NCI-H2171 treated with DMSO at 0.1 percent for 48 hours (cell line): ENCODE results near the gene ZNRF1.
"Not testable (repeated sequence)": the region's sequence is repeated elsewhere in the genome, so short reads cannot be mapped to it uniquely, and the experiment has no call there.

Source experiments
- DNase-seq: peaks from one replicate; lab custom pipeline; 2025; lab: John Stamatoyannopoulos, UW

ZNRF1 gene

GRCh38 chr16:75080205-75081029 is 81.6 kb downstream of the ZNRF1 start:
- DNase-seq = no peak

GRCh38 chr16:75081179-75081859 is 82.5 kb downstream of the ZNRF1 start:
- DNase-seq = no peak

DNA sequence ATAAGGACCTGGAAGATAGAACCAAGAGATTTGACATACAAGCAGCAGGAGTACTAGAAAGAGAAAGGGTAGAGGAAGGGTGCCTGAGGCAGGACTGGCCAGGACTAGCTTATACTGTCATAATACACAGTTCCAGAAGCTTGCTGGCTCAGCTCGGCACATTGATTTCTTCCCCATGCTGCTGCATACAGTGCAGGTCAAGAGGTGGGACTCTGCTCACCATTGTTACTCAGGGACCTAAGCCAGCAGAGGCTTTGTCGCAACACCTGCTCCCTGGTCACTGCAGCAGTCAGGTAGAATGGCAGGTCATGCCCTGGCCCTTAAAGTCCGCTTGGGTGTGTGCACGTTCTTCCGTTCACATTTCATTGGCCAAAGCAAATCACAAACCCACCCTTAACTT is 85.0 kb downstream of the ZNRF1 start:
- no peak for DNase-seq

DNA sequence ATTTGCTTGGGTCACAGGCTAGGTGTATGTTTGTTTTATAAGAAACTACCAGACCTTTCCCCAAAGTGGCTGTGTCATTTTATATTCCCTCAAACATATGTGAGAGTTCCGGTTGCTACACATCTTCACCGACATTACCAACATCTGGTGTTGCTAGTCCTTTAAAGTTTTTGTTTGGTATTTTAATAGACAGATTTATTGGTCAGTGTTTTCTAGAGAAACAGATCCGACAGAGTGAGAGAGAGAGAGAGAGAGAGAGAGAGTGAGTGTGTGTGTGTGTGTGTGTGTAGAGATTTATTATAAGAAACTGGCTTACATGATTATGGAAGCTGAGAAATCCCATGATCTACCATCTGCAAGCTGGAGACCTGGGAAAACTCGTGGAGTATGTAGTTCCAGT is 86.7 kb downstream of the ZNRF1 start:
- DNase-seq = no peak

DNA sequence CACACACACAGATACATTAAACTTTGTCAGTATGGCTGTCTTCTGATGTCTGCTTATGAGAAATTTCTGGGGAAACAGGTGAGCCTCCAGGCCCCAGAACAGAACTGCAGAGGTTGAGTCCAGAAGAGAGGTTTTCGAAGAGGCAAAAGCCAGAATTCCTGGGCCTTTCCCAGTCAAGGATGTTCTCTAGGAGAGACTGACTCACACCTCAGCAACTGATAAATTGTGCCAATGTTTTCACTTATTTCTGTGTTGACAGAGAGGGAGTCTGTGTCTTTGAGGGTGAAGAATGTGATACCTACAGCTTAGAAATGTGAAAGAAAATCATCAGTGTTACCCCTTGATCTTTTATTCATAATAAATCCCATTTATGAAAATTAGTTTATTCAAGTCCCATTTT is 87.5 kb downstream of the ZNRF1 start:
- DNase-seq = no peak

GRCh38 chr16:75086688-75087374 is 88.0 kb downstream of the ZNRF1 start:
- DNase-seq = no peak

GRCh38 chr16:75087375-75087979 is 88.7 kb downstream of the ZNRF1 start:
- DNase-seq = peak; percentile 45

GRCh38 chr16:75088216-75088615 is 89.4 kb downstream of the ZNRF1 start:
- no peak for DNase-seq

GRCh38 chr16:75088934-75089333 is 90.1 kb downstream of the ZNRF1 start:
- no peak for DNase-seq

GRCh38 chr16:75089486-75090202 is 90.8 kb downstream of the ZNRF1 start:
- DNase-seq = no peak

- DNase-seq = not testable (repeated sequence)
Observed at GRCh38 chr16:75090899-75091298, 92.1 kb downstream of the ZNRF1 start.

DNA sequence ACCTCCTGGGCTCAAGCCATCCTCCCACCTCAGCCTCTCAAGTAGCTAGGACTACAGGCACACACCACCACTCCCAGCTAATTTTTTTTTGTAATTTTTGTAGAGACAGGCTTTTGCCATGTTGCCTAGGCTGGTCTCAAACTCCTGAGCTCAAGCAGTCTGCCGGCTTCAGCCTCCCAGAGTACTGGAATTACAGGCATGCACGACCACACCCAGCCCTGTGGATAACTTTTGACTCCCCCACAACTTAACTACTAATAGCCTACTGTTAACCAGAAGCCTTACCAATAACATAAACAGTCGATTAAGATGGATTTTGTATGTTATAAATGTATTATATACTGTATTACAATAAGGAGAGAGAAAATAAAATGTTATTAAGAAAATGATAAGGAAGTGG is 92.8 kb downstream of the ZNRF1 start:
- DNase-seq = not testable (repeated sequence)

DNA sequence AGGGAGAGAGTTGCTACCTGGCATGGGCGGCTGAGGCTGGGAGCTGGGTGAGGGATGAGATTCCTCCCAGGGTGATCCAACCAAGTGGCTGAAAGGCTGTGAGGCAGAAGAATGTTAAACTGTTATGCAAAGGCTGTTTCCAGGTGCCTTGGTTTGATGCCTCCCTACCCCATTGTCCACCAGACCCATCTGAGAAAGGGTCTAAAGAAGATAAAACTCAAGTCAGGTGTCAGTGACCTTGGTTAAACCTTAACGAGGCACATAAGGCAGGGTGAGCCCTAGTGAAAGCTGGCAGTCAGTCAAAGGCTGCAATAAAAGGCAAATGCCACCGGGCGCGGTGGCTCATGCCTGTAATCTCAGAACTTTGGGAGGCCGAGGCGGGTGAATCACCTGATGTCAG is 94.0 kb downstream of the ZNRF1 start:
- DNase-seq = no peak

DNA sequence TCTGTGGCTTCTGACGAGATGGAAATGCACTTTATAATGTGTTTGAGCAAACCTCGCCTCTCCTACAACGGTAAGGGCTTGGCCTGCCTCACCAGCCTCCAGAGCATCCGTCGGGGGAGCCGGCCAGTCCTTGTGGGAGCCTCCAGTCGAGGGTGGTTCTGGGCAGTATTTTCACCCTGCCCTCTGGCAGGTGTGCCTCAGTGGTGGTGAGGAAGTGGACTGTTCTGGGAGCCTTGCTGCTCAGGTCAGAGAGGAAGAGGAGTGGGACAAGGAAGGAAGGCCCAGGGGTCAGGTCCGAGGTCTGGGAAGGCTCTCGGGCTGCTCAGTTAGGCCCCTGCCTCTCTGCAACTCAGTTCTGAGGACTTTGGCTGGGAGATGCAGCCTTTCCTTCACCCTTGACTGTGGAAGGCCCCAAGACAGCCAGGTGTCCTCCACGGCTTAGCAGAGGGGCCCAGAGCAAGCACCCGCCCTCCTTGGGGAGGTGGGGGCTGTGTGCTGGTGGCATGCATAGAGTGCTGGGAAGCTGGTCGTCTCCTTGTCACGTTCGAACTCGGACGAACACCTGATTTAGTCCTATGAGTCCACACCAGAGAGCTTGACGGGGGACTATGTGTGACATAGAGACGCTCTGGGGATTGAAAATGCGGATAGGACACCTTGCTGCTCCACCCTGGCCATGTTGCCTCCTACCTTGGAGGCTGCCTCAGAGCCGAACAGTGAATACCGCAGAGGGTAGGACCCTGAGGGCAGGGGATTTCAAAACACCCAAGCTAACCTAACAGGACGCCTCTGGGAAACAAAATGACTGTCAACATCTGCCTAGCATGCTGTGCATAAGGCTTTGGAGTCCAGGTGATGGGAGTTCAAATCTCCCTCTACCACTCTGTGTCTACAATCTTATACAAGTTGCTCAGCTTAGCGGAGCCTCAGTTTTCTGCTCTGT is 95.0 kb downstream of the ZNRF1 start:
- DNase-seq = no peak

DNA sequence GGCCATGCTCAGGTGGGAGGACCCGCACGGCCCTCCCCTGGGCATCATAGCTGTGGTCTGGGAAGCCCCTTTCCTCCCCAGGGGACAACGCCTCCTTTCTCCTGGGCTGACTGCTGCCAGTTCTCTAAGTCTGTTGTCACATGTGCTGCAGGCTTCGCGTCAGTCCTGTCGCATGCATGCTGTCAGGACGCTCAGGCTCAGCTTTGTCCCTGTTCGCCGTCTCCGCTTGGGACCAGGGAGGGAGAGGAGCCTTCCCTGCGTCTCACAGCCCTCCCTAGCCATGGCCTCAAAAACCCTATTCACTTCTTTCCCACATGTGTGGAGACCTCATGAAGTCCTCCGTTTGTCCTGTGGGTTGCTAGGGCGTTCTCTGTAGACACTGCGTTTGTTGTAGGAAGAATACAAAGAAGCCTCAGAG is 96.4 kb downstream of the ZNRF1 start:
- no peak for DNase-seq

GRCh38 chr16:75096656-75097055 is 97.8 kb downstream of the ZNRF1 start:
- no peak for DNase-seq

GRCh38 chr16:75097191-75097761 is 98.5 kb downstream of the ZNRF1 start:
- DNase-seq = no peak

- no peak for DNase-seq
Observed at GRCh38 chr16:75097941-75098901, 99.4 kb downstream of the ZNRF1 start.

DNA sequence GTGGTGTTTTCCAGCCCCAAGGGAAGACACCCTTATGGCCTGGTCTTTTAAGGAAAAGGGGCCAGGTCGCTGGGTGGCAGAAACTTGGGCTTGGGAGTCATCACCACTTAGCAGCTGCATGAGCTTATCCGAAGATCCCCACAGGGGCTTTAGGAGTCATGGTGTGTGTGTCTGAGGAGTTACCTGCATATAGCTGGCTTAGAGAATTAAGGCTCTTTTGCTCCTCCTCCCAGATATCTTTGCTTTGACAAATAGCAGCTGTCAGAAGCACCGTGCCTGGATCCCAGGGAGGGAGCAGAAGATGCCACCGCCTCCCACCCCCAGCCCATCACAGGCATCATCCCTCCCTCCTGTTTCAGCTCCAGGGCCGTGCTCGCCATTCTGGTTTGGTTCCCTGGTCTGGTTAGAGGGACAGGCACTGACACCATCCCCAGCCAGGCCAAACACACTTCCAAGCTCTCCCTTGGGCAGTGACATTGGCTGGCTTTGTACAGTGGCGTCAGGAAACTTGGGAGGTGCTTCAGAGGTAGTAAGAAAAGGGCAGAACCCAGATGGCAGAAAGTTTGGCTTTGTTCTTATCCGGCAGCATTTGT is 100.3 kb downstream of the ZNRF1 start:
- DNase-seq = no peak
